HFFc6 (cell line): ENCODE results near the gene GCDH. TPM values are rescaled to one million over a fixed set of nuclear protein-coding genes. Genes with fewer than 3 reads are reported as not detected.
A peak's percentile ranks its signal among the peaks of the same experiment; 100 is the strongest.

Source experiments
- DNase-seq: peaks from one replicate; pipeline ENCODE4 v3.0.0-alpha.2; 2018
- H3K27ac Mint-ChIP-seq: 2 replicates; pipeline ENCODE4 v1.8.0; 2020; ENCODE audit warnings: mild to moderate bottlenecking, mixed read lengths
- H3K27me3 Mint-ChIP-seq: 2 replicates; pipeline ENCODE4 v1.8.0; 2021; ENCODE audit warnings: mild to moderate bottlenecking, moderate library complexity, mixed read lengths; ENCODE audit not compliant: insufficient read depth
- H3K36me3 Mint-ChIP-seq: 2 replicates; pipeline ENCODE4 v1.8.0; 2021; ENCODE audit warnings: low read depth, mixed read lengths
- H3K4me1 Mint-ChIP-seq: 2 replicates; pipeline ENCODE4 v1.8.0; 2020; ENCODE audit warnings: low read depth, mixed read lengths
- H3K4me3 Mint-ChIP-seq: 2 replicates; pipeline ENCODE4 v1.8.0; 2020; ENCODE audit warnings: mild to moderate bottlenecking, moderate library complexity, mixed read lengths
- H3K9me3 Mint-ChIP-seq: 2 replicates; pipeline ENCODE4 v1.8.0; 2020; ENCODE audit warnings: mild to moderate bottlenecking, mixed read lengths
- total RNA-seq, 6 experiments: library from RNA; stranded (reverse); fragmentation: NEBNext Ultra II Directional; extraction: Animal tissue kit (Norgen Biotek cat#: 25700); gene quantifications; 2 replicates in 1 of 6; 3 replicates in 5 of 6; pipeline ENCODE4 v1.2.3, GENCODE V29; 2021
- TF ChIP-seq, protein P1 (sequence below): fragments of 200-600 bp; sonication (generic); IDR thresholded peaks from 2 replicates; pipeline ENCODE4 v1.5.0; 2021; ENCODE audit warnings: antibody characterized with exemption, mild to moderate bottlenecking

Gene GCDH
- total RNA-seq, 6 experiments from 2014 or later = 20.6 to 24.6 (median 21.1) TPM

DNA sequence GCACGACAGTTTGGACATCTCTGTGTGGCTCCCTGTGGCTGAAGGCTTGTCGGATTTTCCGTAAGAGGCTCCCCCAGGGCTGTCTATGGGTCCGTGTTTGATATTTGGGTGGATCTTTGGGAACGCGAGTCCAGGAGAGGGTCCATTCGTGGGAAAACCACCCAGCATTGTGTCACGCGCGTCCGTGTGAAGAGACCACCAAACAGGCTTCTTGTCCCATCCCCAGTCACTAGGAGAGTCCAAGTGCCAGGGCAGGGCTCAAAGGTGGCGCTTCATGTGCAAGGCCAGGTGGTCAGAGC is 6.4 kb upstream of the GCDH start:
- Mint-ChIP-seq H3K4me3 (no peak overlapping the region), H3K4me1 (0 out of 2 replicates have a peak, but pooled peaks cover 6% of the 10 kb centered on the region), H3K36me3 (no peaks in the 10 kb centered on the region), H3K9me3 (peaks cover 11% of the 10 kb centered on the region), H3K27me3 (peaks cover 3% of the 10 kb centered on the region; the same call in 1 of the 2 replicates), H3K27ac (no peak overlapping the region)
- TF ChIP-seq, protein P1, sequence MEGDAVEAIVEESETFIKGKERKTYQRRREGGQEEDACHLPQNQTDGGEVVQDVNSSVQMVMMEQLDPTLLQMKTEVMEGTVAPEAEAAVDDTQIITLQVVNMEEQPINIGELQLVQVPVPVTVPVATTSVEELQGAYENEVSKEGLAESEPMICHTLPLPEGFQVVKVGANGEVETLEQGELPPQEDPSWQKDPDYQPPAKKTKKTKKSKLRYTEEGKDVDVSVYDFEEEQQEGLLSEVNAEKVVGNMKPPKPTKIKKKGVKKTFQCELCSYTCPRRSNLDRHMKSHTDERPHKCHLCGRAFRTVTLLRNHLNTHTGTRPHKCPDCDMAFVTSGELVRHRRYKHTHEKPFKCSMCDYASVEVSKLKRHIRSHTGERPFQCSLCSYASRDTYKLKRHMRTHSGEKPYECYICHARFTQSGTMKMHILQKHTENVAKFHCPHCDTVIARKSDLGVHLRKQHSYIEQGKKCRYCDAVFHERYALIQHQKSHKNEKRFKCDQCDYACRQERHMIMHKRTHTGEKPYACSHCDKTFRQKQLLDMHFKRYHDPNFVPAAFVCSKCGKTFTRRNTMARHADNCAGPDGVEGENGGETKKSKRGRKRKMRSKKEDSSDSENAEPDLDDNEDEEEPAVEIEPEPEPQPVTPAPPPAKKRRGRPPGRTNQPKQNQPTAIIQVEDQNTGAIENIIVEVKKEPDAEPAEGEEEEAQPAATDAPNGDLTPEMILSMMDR = no peak
- no peak for DNase-seq

DNA sequence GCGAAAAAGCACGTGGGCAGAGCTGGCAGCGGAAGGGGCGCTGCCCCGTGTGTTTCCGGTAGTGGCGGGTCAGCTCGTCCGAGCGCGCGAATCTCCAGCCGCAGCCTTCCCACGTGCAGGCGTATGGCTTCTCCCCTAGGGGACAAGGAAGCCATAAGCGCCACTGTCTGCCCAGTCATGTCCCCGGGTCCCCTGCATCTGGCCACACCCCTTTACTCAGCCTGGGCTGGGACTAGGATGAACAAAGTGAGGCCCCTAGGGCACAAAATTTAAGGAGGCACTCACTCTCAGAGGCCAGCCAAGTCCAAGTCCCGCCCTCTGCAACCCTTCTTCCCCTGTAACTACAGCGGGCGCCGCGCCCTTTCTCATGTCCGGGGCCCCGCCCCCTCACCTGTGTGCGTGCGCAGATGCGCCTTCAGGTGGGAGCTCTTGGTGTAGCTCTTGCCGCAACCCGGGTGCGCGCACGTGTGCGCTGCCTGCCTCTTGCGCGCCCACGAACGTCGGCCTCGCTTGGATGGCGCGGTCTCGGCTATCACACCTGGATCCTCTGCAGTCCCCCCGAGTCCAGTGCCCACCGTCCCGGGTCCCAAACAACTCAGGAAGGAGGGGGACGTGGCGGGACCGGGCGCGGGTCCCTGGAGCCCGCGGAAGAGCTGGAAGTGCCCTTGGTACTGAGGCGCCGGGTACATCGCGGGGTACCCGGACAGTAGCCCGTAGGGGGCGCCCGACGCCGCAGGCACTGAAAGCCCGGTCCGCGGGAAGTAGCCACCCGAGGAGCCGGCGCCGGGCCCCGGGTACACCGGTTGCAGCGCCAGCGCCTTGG is 5.8 kb upstream of the GCDH start:
- Mint-ChIP-seq H3K36me3 (no peaks in the 10 kb centered on the region), H3K9me3 (peaks cover 11% of the 10 kb centered on the region)
- DNase-seq = no peak

DNA sequence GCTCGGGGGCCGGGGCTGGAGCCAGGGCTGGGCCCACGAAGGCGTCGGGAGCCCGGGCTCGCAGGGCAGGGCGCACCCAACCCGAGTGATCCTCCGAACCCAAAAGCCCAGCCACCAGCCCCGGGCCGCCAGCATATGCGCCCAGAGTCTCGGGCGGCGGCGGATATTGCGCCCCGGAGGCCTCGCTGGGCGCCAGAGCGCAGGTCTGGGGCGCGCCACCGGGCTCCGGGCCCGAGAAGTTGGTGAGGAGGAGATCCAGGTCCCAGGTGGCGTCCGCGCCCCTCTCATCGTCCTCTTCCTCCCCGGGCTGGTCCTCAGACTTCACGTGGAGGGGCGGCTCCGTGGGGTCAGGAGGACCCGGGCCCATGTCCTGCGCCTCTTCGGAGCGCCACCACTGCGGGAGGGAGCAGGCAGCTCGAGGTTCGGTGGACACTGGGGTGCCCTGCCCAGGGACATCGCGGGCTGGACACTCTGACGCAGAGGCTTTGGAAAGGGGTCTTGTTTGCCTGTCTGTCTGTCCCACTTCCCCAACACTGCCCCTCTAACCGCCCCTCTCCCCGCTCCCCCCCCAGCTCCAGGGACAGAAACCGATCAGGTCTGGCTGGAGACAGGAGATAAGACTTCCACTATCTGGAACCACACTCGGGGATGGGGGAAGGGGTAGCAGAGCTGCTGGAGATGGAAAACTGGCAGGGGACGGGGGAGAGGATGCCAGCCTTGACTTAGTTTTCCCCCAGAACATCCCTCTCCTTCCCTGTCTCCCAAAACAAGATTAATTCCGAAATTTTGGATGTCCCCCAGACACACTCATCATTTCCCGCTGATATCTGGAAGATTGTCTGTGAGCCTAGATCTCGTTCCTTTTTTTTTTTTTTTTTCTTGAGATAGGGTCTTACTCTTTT is 5.0 kb upstream of the GCDH start:
- Mint-ChIP-seq H3K4me1 (peaks cover 6% of the 10 kb centered on the region), H3K27ac (no peak overlapping the region), H3K27me3 (peaks cover 4% of the 10 kb centered on the region), H3K4me3 (no peak overlapping the region), H3K36me3 (no peaks in the 10 kb centered on the region), H3K9me3 (peaks cover 11% of the 10 kb centered on the region)
- DNase-seq = no peak
- TF ChIP-seq, protein P1 = peak; percentile 19; the same call in 1 of the 2 replicates

More for the DNA sequence above, 5.8 kb upstream of the GCDH start:
- TF ChIP-seq, protein P1 = peak; percentile 69
- H3K4me1 Mint-ChIP-seq = 0 out of 2 replicates have a peak, but pooled peaks cover 6% of the 10 kb centered on the region
- no peak overlapping the region for H3K4me3 Mint-ChIP-seq
- no peak overlapping the region for H3K27ac Mint-ChIP-seq
- peaks cover 3% of the 10 kb centered on the region; the same call in 1 of the 2 replicates for H3K27me3 Mint-ChIP-seq

DNA sequence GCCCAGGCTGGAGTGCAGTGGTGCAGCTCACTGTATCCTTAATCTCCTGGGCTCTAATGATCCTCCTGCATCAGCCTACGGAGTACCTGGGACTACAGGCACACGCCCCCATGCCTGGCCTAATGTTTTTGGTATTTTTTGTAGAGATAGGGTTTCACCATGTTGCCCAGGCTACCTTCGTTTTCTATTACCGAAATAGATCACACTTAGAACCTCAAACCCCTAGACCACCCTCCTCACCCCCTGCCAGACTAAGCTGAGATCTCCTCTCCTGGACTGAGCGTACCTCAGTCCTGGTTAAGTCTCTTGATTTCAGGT is 4.3 kb upstream of the GCDH start:
- Mint-ChIP-seq H3K4me3 (no peak overlapping the region), H3K4me1 (peaks cover 12% of the 10 kb centered on the region), H3K9me3 (peaks cover 11% of the 10 kb centered on the region), H3K27ac (no peak overlapping the region), H3K36me3 (no peaks in the 10 kb centered on the region), H3K27me3 (peaks cover 6% of the 10 kb centered on the region)
- DNase-seq = no peak
- TF ChIP-seq, protein P1 = no peak

DNA sequence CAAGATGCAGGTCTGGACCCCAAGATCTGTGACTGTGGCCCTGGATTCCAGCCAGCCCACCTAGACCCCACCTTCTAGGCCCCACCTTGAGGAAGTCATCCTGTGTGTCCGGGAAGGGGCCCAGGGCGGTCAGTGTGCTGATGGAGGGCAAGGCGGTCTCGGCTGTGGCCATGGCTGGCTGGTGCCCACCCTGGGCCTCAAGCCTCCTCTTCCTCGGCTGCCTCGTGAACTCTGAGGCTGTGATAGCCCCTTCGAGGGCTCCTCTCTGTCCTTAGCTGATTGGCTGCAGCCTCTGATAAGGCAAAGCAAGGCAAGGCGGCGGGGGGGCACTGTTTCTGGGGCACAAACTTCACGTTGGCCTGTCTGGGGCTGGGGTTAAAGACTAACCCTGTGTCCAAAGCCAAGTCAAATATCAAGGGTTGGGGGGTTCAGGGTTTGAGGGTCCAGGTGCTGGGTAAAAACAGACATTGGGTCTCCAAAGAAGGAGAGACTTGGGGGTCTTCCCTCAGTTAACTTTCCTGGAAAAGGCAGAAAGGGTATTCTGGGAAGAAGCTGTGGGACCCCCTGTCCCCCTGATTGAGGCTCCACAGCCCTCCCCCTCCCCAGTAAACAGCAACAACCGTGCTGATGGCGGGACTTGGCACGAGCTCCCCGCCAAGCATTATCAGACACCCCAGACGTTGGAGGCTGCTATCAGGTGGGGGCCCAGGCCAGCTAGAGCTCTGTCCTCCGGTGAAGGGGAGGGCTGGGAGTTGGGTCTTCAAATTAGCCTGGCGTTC is 3.8 kb upstream of the GCDH start, which contains the start of gene KLF1:
TSS of gene KLF1 (minus strand) at position 233 of the 779 bp plus-strand sequence. CDS start at position 172, 61 bp downstream.
- H3K9me3 Mint-ChIP-seq = peaks cover 11% of the 10 kb centered on the region
- H3K4me3 Mint-ChIP-seq = no peak within 1 kb of the TSS
- no peaks in the 10 kb centered on the region for H3K36me3 Mint-ChIP-seq
- peaks cover 6% of the 10 kb centered on the region for H3K27me3 Mint-ChIP-seq
- TF ChIP-seq, protein P1 = no peak
- H3K4me1 Mint-ChIP-seq = peaks cover 18% of the 10 kb centered on the region
- no peak within 1 kb of the TSS for H3K27ac Mint-ChIP-seq
- no peak for DNase-seq
